GM21576 (cell line): ENCODE measurements around the gene NEK6.

Experiments
- ATAC-seq: cut with Tn5 transposase; IDR thresholded peaks from one replicate; pipeline ENCODE4 v1.9.1; 2021; ENCODE audit warnings: mild to moderate bottlenecking, moderate library complexity; ENCODE audit not compliant: unreplicated experiment

Gene NEK6

GRCh38 chr9:124312290-124313265 is 54.8 kb downstream of the NEK6 start:
- ATAC-seq = no peak

GRCh38 chr9:124313940-124314339 is 56.2 kb downstream of the NEK6 start:
- no peak for ATAC-seq

- no peak for ATAC-seq
Measured at GRCh38 chr9:124315882-124316281, 58.1 kb downstream of the NEK6 start.

- no peak for ATAC-seq
Measured at GRCh38 chr9:124320062-124320973, 62.6 kb downstream of the NEK6 start.

- ATAC-seq = no peak
Measured at GRCh38 chr9:124321416-124321815, 63.7 kb downstream of the NEK6 start.

GRCh38 chr9:124321935-124322334 is 64.2 kb downstream of the NEK6 start:
- ATAC-seq = no peak

GRCh38 chr9:124322618-124323432 is 65.1 kb downstream of the NEK6 start:
- ATAC-seq = no peak

- ATAC-seq = no peak
Measured at GRCh38 chr9:124323904-124324303, 66.2 kb downstream of the NEK6 start.

GRCh38 chr9:124325816-124326215 is 68.1 kb downstream of the NEK6 start:
- no peak for ATAC-seq

GRCh38 chr9:124326378-124326777 is 68.6 kb downstream of the NEK6 start:
- ATAC-seq = no peak

GRCh38 chr9:124327491-124327890 is 69.7 kb downstream of the NEK6 start:
- ATAC-seq = no peak

GRCh38 chr9:124328285-124328684 is 70.5 kb downstream of the NEK6 start:
- no peak for ATAC-seq

GRCh38 chr9:124329206-124329792 is 71.5 kb downstream of the NEK6 start:
- ATAC-seq = no peak

GRCh38 chr9:124330011-124330697 is 72.4 kb downstream of the NEK6 start:
- no peak for ATAC-seq

- ATAC-seq = no peak
Measured at GRCh38 chr9:124331580-124331979, 73.8 kb downstream of the NEK6 start.

GRCh38 chr9:124332361-124333202 is 74.8 kb downstream of the NEK6 start:
- ATAC-seq = no peak

- no peak for ATAC-seq
Measured at GRCh38 chr9:124333203-124333579, 75.4 kb downstream of the NEK6 start.

GRCh38 chr9:124334568-124335319 is 77.0 kb downstream of the NEK6 start:
- ATAC-seq = no peak
